HS-27A (cell line): ENCODE measurements around the gene MAGEC1.
A peak's percentile ranks its signal among the peaks of the same experiment; 100 is the strongest.
"Not testable (repeated sequence)": the region's sequence is repeated elsewhere in the genome, so short reads cannot be mapped to it uniquely, and the experiment has no call there.

Source experiments
- DNase-seq: peaks from one replicate; pipeline ENCODE4 v3.0.0-alpha.2; 2012; ENCODE audit warnings: low read depth, missing footprints

Gene MAGEC1

GRCh38 chrX:141903400-141904155 is at the start of gene MAGEC1:
Gene MAGEC1 (plus strand): TSS chrX:141903894. CDS start chrX:141905073, 1,179 bp downstream.
- DNase-seq = no peak

GRCh38 chrX:141857479-141857878 is 46.2 kb upstream of the MAGEC1 start:
- no peak for DNase-seq

GRCh38 chrX:141879616-141880015 is 24.1 kb upstream of the MAGEC1 start:
- no peak for DNase-seq

- not testable (repeated sequence) for DNase-seq
These were observed 14.9 kb upstream of the MAGEC1 start for GRCh38 chrX:141888811-141889210.

- DNase-seq = no peak
These were observed 9.0 kb upstream of the MAGEC1 start for GRCh38 chrX:141894733-141895132.

- no peak for DNase-seq
These were observed 6.0 kb upstream of the MAGEC1 start for GRCh38 chrX:141897690-141898089.

GRCh38 chrX:141902366-141902765 is 1.3 kb upstream of the MAGEC1 start:
- DNase-seq = no peak

- no peak for DNase-seq
These were observed 568 bp downstream of the MAGEC1 start for GRCh38 chrX:141904262-141904661.

GRCh38 chrX:141917801-141918200 is 14.1 kb downstream of the MAGEC1 start:
- DNase-seq = no peak

- peak; percentile 11 for DNase-seq
These were observed 20.6 kb downstream of the MAGEC1 start for GRCh38 chrX:141924293-141924692.

GRCh38 chrX:141928432-141928831 is 24.7 kb downstream of the MAGEC1 start:
- DNase-seq = no peak

- DNase-seq = no peak
These were observed 30.5 kb downstream of the MAGEC1 start for GRCh38 chrX:141934059-141934641.

GRCh38 chrX:141935645-141936044 is 32.0 kb downstream of the MAGEC1 start:
- no peak for DNase-seq

- no peak for DNase-seq
These were observed 32.4 kb downstream of the MAGEC1 start for GRCh38 chrX:141936080-141936479.

- DNase-seq = no peak
These were observed 37.5 kb downstream of the MAGEC1 start for GRCh38 chrX:141941234-141941633.

- no peak for DNase-seq
These were observed 41.7 kb downstream of the MAGEC1 start for GRCh38 chrX:141945426-141945825.

GRCh38 chrX:141947350-141947749 is 43.7 kb downstream of the MAGEC1 start:
- DNase-seq = no peak

- no peak for DNase-seq
These were observed 48.9 kb downstream of the MAGEC1 start for GRCh38 chrX:141952603-141953002.

- DNase-seq = no peak
These were observed 55.0 kb downstream of the MAGEC1 start for GRCh38 chrX:141958675-141959074.
